CD8-positive, alpha-beta memory T cell (primary cell): ENCODE data around the gene TRIM36. TPM values are rescaled to one million over a fixed set of nuclear protein-coding genes. Genes with fewer than 3 reads are reported as not detected.
A peak's percentile ranks its signal among the peaks of the same experiment; 100 is the strongest.

Source experiments
- CTCF ChIA-PET: fragments of 350-600 bp; sonication (Branson Sonifier 250); formaldehyde crosslinking; loops from one replicate; lab custom pipeline; 2021; ENCODE audit warnings: antibody characterized with exemption; lab: Charles Lee
- POLR2A ChIA-PET: fragments of 350-600 bp; sonication (Branson Sonifier 250); formaldehyde crosslinking; loops from one replicate; lab custom pipeline; 2021; ENCODE audit warnings: antibody characterized with exemption; lab: Charles Lee
- DNase-seq, 5 donors: peaks; one replicate each; pipeline versions ENCODE4 v3.0.0 to v3.0.0-alpha.2; 2020 to 2022; ENCODE audit warnings: mixed read lengths in 1 of 5
- H3K27ac ChIP-seq: one replicate; pipeline ENCODE4 v1.7.0; 2013; ENCODE audit warnings: low read depth, mild to moderate bottlenecking, low read length, moderate library complexity
- H3K27me3 ChIP-seq: 2 replicates; pipeline ENCODE4 v1.7.0; 2013; ENCODE audit warnings: low read length, mild to moderate bottlenecking; ENCODE audit not compliant: insufficient read depth, poor library complexity, severe bottlenecking
- H3K36me3 ChIP-seq: 2 replicates; pipeline ENCODE4 v1.7.0; 2013; ENCODE audit warnings: mild to moderate bottlenecking, low read length, moderate library complexity; ENCODE audit not compliant: insufficient read depth
- H3K4me1 ChIP-seq: 2 replicates; pipeline ENCODE4 v1.7.0; 2013; ENCODE audit warnings: mild to moderate bottlenecking, low read length, moderate library complexity; ENCODE audit not compliant: insufficient read depth
- H3K4me3 ChIP-seq: 2 replicates; pipeline ENCODE4 v1.7.0; 2013; ENCODE audit warnings: mild to moderate bottlenecking, low read length
- H3K9me3 ChIP-seq: 2 replicates; pipeline ENCODE4 v1.7.0; 2013; ENCODE audit warnings: mild to moderate bottlenecking, low read length
- H3K27ac Mint-ChIP-seq, 8 donors: one replicate each; pipeline ENCODE4 v1.8.0; 2020 to 2021; ENCODE audit warnings: mixed read lengths in 8 of 8, mild to moderate bottlenecking in 6 of 8, inconsistent platforms in 3 of 8, moderate library complexity in 3 of 8
- H3K27me3 Mint-ChIP-seq, 2 donors: one replicate each; pipeline ENCODE4 v1.8.0; 2020 to 2021; ENCODE audit warnings: mixed read lengths in 2 of 2, mild to moderate bottlenecking in 1 of 2, moderate library complexity in 1 of 2
- H3K36me3 Mint-ChIP-seq, 3 donors: one replicate each; pipeline ENCODE4 v1.8.0; 2020 to 2021; ENCODE audit warnings: mixed read lengths in 3 of 3, inconsistent platforms in 1 of 3, mild to moderate bottlenecking in 1 of 3
- H3K4me1 Mint-ChIP-seq, 3 donors: one replicate each; pipeline ENCODE4 v1.8.0; 2020 to 2021; ENCODE audit warnings: mixed read lengths in 3 of 3, inconsistent platforms in 1 of 3, mild to moderate bottlenecking in 1 of 3
- H3K4me3 Mint-ChIP-seq, 7 donors: one replicate each; pipeline ENCODE4 v1.8.0; 2020 to 2021; ENCODE audit warnings: mixed read lengths in 7 of 7, mild to moderate bottlenecking in 6 of 7, moderate library complexity in 4 of 7, inconsistent platforms in 2 of 7
- H3K9me3 Mint-ChIP-seq, 5 donors: one replicate each; pipeline ENCODE4 v1.8.0; 2020 to 2022; ENCODE audit warnings: mixed read lengths in 5 of 5, mild to moderate bottlenecking in 3 of 5, moderate library complexity in 2 of 5, inconsistent platforms in 1 of 5
- polyA plus RNA-seq: library from polyadenylated mRNA; unstranded; fragments of 300-500 nt; fragmentation: Illumina TruSeq; gene quantifications from one replicate; pipeline ENCODE4 v1.2.3, GENCODE V29; 2021
- total RNA-seq, 2 experiments: library from RNA; stranded (reverse); gene quantifications; one replicate each; pipeline ENCODE4 v1.2.3, GENCODE V29; 2021

TRIM36 gene
- total and polyA plus RNA-seq, 3 experiments from 2014 or later = 0.15 to 0.58 TPM; not detected in 1

- DNase-seq = peak in 1 of 5 donors; percentile 1
- peaks cover 6 to 24% (median 14%) of the 10 kb centered on the region in 3 donors for H3K4me1 Mint-ChIP-seq
- Histone ChIP-seq H3K9me3 (no peaks in the 10 kb centered on the region), H3K4me3 (peak overlapping the region; percentile 33), H3K4me1 (peaks cover 9% of the 10 kb centered on the region), H3K36me3 (no peaks in the 10 kb centered on the region), H3K27ac (no peak overlapping the region), H3K27me3 (peaks cover 63% of the 10 kb centered on the region)
- H3K4me3 Mint-ChIP-seq = peak overlapping the region; percentile 70 to 92 (median 82)
- no peaks in the 10 kb centered on the region for H3K36me3 Mint-ChIP-seq
- ChIA-PET POLR2A (interaction anchor here (0.7 kb wide), 1 partner anchor 9 kb away, joined by 3 read pairs; no protein-coding TSS in a partner anchor), CTCF (interaction anchor here (1.4 kb wide), 1 partner anchor 10 kb away, joined by 3 read pairs; the partner anchor contains the start of gene TRIM36)
- H3K9me3 Mint-ChIP-seq = peaks cover 3 to 14% (median 6%) of the 10 kb centered on the region in 5 donors
- peaks cover 67 to 92% of the 10 kb centered on the region in 2 donors for H3K27me3 Mint-ChIP-seq
- peak overlapping the region in 1 of 8 donors; percentile 47 for H3K27ac Mint-ChIP-seq
These were observed 9.9 kb upstream of the TRIM36 start for GRCh38 chr5:115179394-115180164.

- Mint-ChIP-seq H3K36me3 (no peaks in the 10 kb centered on the region), H3K4me3 (peak overlapping the region in 4 of 7 donors; percentile 17 to 65 (median 35)), H3K9me3 (peaks cover 0 to 10% (median 6%) of the 10 kb centered on the region in 5 donors), H3K27ac (no peak overlapping the region), H3K27me3 (peaks cover 66 to 92% of the 10 kb centered on the region in 2 donors), H3K4me1 (peaks cover 6 to 24% (median 14%) of the 10 kb centered on the region in 3 donors)
- no peak for DNase-seq
- H3K9me3 ChIP-seq = no peaks in the 10 kb centered on the region
- peaks cover 9% of the 10 kb centered on the region for H3K4me1 ChIP-seq
- H3K36me3 ChIP-seq = no peaks in the 10 kb centered on the region
- H3K27ac ChIP-seq = no peak overlapping the region
- H3K4me3 ChIP-seq = no peak overlapping the region
- peaks cover 61% of the 10 kb centered on the region for H3K27me3 ChIP-seq
- CTCF ChIA-PET = interaction anchor here (1.4 kb wide), 1 partner anchor 10 kb away, joined by 3 read pairs; the partner anchor contains the start of gene TRIM36
- POLR2A ChIA-PET = no interaction called here
These were observed 9.3 kb upstream of the TRIM36 start for GRCh38 chr5:115179030-115179393.

- peaks cover 45% of the 10 kb centered on the region for H3K27me3 ChIP-seq
These were observed 1.3 kb upstream of the TRIM36 start for GRCh38 chr5:115170929-115171510.

GRCh38 chr5:115170134-115170928 lies 623 bp upstream of the TRIM36 start:
- H3K4me1 Mint-ChIP-seq = peaks cover 11 to 15% (median 15%) of the 10 kb centered on the region in 3 donors
- ChIA-PET POLR2A (no interaction called here), CTCF (no interaction called here)
- peak in 1 of 5 donors; percentile 30 for DNase-seq
- H3K27ac ChIP-seq = no peak overlapping the region
- H3K27me3 ChIP-seq = peaks cover 45% of the 10 kb centered on the region
- no peaks in the 10 kb centered on the region for H3K36me3 ChIP-seq
- H3K27ac Mint-ChIP-seq = peak overlapping the region in 1 of 8 donors; percentile 50
- peaks cover 19% of the 10 kb centered on the region for H3K4me1 ChIP-seq
- no peaks in the 10 kb centered on the region for H3K9me3 ChIP-seq
- H3K4me3 ChIP-seq = peak overlapping the region; percentile 63
- peaks cover 41 to 70% of the 10 kb centered on the region in 2 donors for H3K27me3 Mint-ChIP-seq
- peak overlapping the region; percentile 55 to 89 (median 82) for H3K4me3 Mint-ChIP-seq
- H3K36me3 Mint-ChIP-seq = peaks cover 0 to 6% (median 4%) of the 10 kb centered on the region in 3 donors
- H3K9me3 Mint-ChIP-seq = peaks cover 2 to 10% (median 4%) of the 10 kb centered on the region in 5 donors

More at GRCh38 chr5:115170929-115171510, 1.3 kb upstream of the TRIM36 start:
- POLR2A ChIA-PET = no interaction called here
- H3K9me3 Mint-ChIP-seq = peaks cover 2 to 9% (median 4%) of the 10 kb centered on the region in 5 donors
- Histone ChIP-seq H3K36me3 (no peaks in the 10 kb centered on the region), H3K9me3 (no peaks in the 10 kb centered on the region), H3K27ac (no peak overlapping the region), H3K4me1 (peaks cover 19% of the 10 kb centered on the region), H3K4me3 (peak overlapping the region; percentile 63)
- peaks cover 0 to 6% (median 4%) of the 10 kb centered on the region in 3 donors for H3K36me3 Mint-ChIP-seq
- peaks cover 40 to 73% of the 10 kb centered on the region in 2 donors for H3K27me3 Mint-ChIP-seq
- H3K4me3 Mint-ChIP-seq = peak overlapping the region; percentile 55 to 89 (median 81)
- H3K4me1 Mint-ChIP-seq = peaks cover 11 to 15% (median 15%) of the 10 kb centered on the region in 3 donors
- CTCF ChIA-PET = no interaction called here
- peak in 1 of 5 donors; percentile 1 for DNase-seq
- no peak overlapping the region for H3K27ac Mint-ChIP-seq

GRCh38 chr5:115168829-115169486 lies 750 bp downstream of the TRIM36 start:
- CTCF ChIA-PET = interaction anchor here (1.2 kb wide), 1 partner anchor 11 kb away, joined by 3 read pairs; no protein-coding TSS in a partner anchor
- no peaks in the 10 kb centered on the region for H3K9me3 ChIP-seq
- no peak overlapping the region for H3K27ac ChIP-seq
- DNase-seq = no peak
- no peaks in the 10 kb centered on the region for H3K36me3 ChIP-seq
- POLR2A ChIA-PET = no interaction called here
- peaks cover 0 to 6% (median 4%) of the 10 kb centered on the region in 3 donors for H3K36me3 Mint-ChIP-seq
- peaks cover 45 to 69% of the 10 kb centered on the region in 2 donors for H3K27me3 Mint-ChIP-seq
- H3K9me3 Mint-ChIP-seq = peaks cover 2 to 10% (median 4%) of the 10 kb centered on the region in 5 donors
- peaks cover 11 to 15% (median 15%) of the 10 kb centered on the region in 3 donors for H3K4me1 Mint-ChIP-seq
- H3K27ac Mint-ChIP-seq = peak overlapping the region in 2 of 8 donors; percentile 28 to 52
- peaks cover 19% of the 10 kb centered on the region for H3K4me1 ChIP-seq
- peak overlapping the region; percentile 55 to 88 (median 81) for H3K4me3 Mint-ChIP-seq
- H3K4me3 ChIP-seq = peak overlapping the region; percentile 66
- H3K27me3 ChIP-seq = peaks cover 39% of the 10 kb centered on the region

GRCh38 chr5:115166744-115167393 lies 2.8 kb downstream of the TRIM36 start:
- H3K27ac Mint-ChIP-seq = no peak overlapping the region
- no peak overlapping the region for H3K4me3 ChIP-seq
- POLR2A ChIA-PET = no interaction called here
- peaks cover 35% of the 10 kb centered on the region for H3K27me3 ChIP-seq
- peaks cover 37 to 59% of the 10 kb centered on the region in 2 donors for H3K27me3 Mint-ChIP-seq
- H3K9me3 Mint-ChIP-seq = peaks cover 2 to 10% (median 4%) of the 10 kb centered on the region in 5 donors
- H3K4me3 Mint-ChIP-seq = no peak overlapping the region
- H3K36me3 ChIP-seq = no peaks in the 10 kb centered on the region
- DNase-seq = no peak
- H3K9me3 ChIP-seq = no peaks in the 10 kb centered on the region
- peaks cover 11 to 15% (median 15%) of the 10 kb centered on the region in 3 donors for H3K4me1 Mint-ChIP-seq
- CTCF ChIA-PET = interaction anchor here (1.2 kb wide), 1 partner anchor 38 kb away, joined by 3 read pairs; no protein-coding TSS in a partner anchor
- peaks cover 19% of the 10 kb centered on the region for H3K4me1 ChIP-seq
- H3K36me3 Mint-ChIP-seq = peaks cover 0 to 6% (median 4%) of the 10 kb centered on the region in 3 donors
- H3K27ac ChIP-seq = no peak overlapping the region
